ENCODE data around the gene STMN1. TPM values are rescaled to one million over a fixed set of nuclear protein-coding genes. Genes with fewer than 3 reads are reported as not detected.

The STMN1 gene
- total and polyA plus RNA-seq, 10 of the 15 experiments (the other 5 are each of a cell fraction or from before 2014, with no cell fraction given) = 220 to 1,272 (median 603) TPM

- FAIRE-seq = no peak
- RAD21 ChIA-PET (ENCODE audit: unreplicated experiment) = no interaction called here
- TF ChIP-seq ZBED1 (IDR thresholded peaks at IDR 0.05; ENCODE audit: borderline replicate concordance) = no peak
- TF ChIP-seq CHD1 (IDR thresholded peaks at IDR 0.05; ENCODE audit: low read depth, low read length) = no peak
- no peak for TF ChIP-seq BCL3 (IDR thresholded peaks at IDR 0.05; ENCODE audit: borderline replicate concordance, insufficient read depth, low read depth, low read length, poor library complexity, severe bottlenecking)
- no peak for TF ChIP-seq MAX (IDR thresholded peaks at IDR 0.05; ENCODE audit: low read depth, low read length)
- TF ChIP-seq ATF3 (IDR thresholded peaks at IDR 0.05; ENCODE audit: borderline replicate concordance, extremely low read depth, low read depth, low read length) = no peak
- no peak for TF ChIP-seq RB1 (IDR thresholded peaks at IDR 0.05; ENCODE audit: borderline replicate concordance)
- TF ChIP-seq HSF1 (IDR thresholded peaks at IDR 0.05; ENCODE audit: low read depth, low read length) = no peak
- TF ChIP-seq NFXL1 (IDR thresholded peaks at IDR 0.05; ENCODE audit: borderline replicate concordance) = no peak
- no peak for TF ChIP-seq CTCF (IDR thresholded peaks at IDR 0.05 in 2 of 3, conservative IDR thresholded peaks at IDR 0.05 in 1 of 3; ENCODE audit: control insufficient read depth in 2 of 3, extremely low read depth in 1 of 3, insufficient read depth in 1 of 3, low read depth in 3 of 3, low read length in 3 of 3)
- TF ChIP-seq EP300 (IDR thresholded peaks at IDR 0.05; ENCODE audit: borderline replicate concordance in 1 of 2, control insufficient read depth in 1 of 2, low read depth in 2 of 2, low read length in 2 of 2) = no peak
- TF ChIP-seq RBBP5 (conservative IDR thresholded peaks at IDR 0.05) = no peak
- TF ChIP-seq FOXM1 (IDR thresholded peaks at IDR 0.05; ENCODE audit: low read depth, low read length) = no peak
- TF ChIP-seq HDAC6 (IDR thresholded peaks at IDR 0.05; ENCODE audit: unreplicated experiment) = no peak
- TF ChIP-seq CHD4 (IDR thresholded peaks at IDR 0.05) = no peak
- no peak for TF ChIP-seq SIX5 (IDR thresholded peaks at IDR 0.05; ENCODE audit: low read depth, low read length, severe bottlenecking)
Observed at GRCh38 chr1:25881266-25881665, 25.0 kb downstream of the STMN1 start.

More at GRCh38 chr1:25881266-25881665, 25.0 kb downstream of the STMN1 start:
- WGBS (ENCODE audit: insufficient coverage, insufficient replicate concordance, low lambda C conversion rate, missing lambda C conversion rate) = 69% methylated on average over 10 of the region's 11 CpGs
- H3K79me2 ChIP-seq (ENCODE audit: control insufficient read depth, insufficient read depth, low read length) = no peaks in the 10 kb centered on the region
- intact Hi-C loops (cut with micrococcal nuclease; ENCODE audit: unreplicated experiment) (no loop called here), in situ Hi-C loops (cut with MboI) (no loop called here)
- no peak for ATAC-seq
- ChIA-PET SMC1A (ENCODE audit: uncharacterized antibody, unreplicated experiment) (interaction anchor here (0.6 to 1.4 kb wide), 2 partner anchors 15 to 37 kb away, joined by 4 to 5 read pairs; no protein-coding TSS in a partner anchor), CTCF (interaction anchor here (1.0 kb wide), 1 partner anchor 130 kb away, joined by 3 read pairs; no protein-coding TSS in a partner anchor), POLR2A (no interaction called here)
- no peak for DNase-seq (ENCODE audit: low read depth, low spot score)
- no peak overlapping the region for H3K4me2 ChIP-seq (ENCODE audit: control insufficient read depth, insufficient read depth)
- H3K9me3 ChIP-seq (replicated peaks; ENCODE audit: control insufficient read depth, insufficient read depth, low read length) = no peaks in the 10 kb centered on the region
- H3K27ac ChIP-seq (ENCODE audit: control insufficient read depth, insufficient read depth) = no peak overlapping the region
- no peaks in the 10 kb centered on the region for H4K20me1 ChIP-seq (ENCODE audit: control insufficient read depth, insufficient read depth)
- no peak overlapping the region for H3K9ac ChIP-seq (ENCODE audit: control insufficient read depth, insufficient read depth, low read length)
- no peaks in the 10 kb centered on the region for H3K4me1 ChIP-seq (ENCODE audit: control insufficient read depth, insufficient read depth, low read length)
- no peaks in the 10 kb centered on the region; a peak in 1 of 4 replicates for H3K27me3 ChIP-seq (replicated peaks in 1 of 2; ENCODE audit: control insufficient read depth in 2 of 2, insufficient read depth in 2 of 2, low read length in 1 of 2)
- BruUV-seq (replicated peaks) = no TSS peak
- no peak overlapping the region for H3K4me3 ChIP-seq
- no peak overlapping the region for H2AFZ ChIP-seq (ENCODE audit: control insufficient read depth, low read depth, low read length)
- H3K36me3 ChIP-seq (ENCODE audit: control insufficient read depth in 2 of 2, insufficient read depth in 2 of 2, low read length in 1 of 2) = no peaks in the 10 kb centered on the region
